ENCODE data around the gene FSTL4.

DNA sequence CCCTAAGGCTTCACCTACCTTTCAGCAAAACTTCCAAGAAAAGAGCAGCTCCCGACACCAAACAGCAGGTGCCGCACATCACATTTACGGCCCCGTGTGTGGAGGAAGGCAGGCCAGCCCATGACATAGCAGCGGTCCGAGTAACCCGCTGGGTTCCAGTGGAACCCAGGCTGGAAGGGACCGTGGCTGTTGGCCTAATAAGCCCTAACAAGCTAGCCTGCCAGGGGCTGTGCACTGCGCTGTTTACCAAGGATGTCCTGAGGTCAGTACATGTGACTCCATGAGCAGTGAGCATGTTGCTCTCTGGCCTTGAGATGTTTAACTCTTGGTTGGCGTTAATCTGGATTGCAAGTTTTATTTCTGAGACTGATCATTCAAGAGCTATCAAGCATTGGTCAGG, 131.5 kb downstream of the FSTL4 start:
- TF ChIP-seq, protein P1, sequence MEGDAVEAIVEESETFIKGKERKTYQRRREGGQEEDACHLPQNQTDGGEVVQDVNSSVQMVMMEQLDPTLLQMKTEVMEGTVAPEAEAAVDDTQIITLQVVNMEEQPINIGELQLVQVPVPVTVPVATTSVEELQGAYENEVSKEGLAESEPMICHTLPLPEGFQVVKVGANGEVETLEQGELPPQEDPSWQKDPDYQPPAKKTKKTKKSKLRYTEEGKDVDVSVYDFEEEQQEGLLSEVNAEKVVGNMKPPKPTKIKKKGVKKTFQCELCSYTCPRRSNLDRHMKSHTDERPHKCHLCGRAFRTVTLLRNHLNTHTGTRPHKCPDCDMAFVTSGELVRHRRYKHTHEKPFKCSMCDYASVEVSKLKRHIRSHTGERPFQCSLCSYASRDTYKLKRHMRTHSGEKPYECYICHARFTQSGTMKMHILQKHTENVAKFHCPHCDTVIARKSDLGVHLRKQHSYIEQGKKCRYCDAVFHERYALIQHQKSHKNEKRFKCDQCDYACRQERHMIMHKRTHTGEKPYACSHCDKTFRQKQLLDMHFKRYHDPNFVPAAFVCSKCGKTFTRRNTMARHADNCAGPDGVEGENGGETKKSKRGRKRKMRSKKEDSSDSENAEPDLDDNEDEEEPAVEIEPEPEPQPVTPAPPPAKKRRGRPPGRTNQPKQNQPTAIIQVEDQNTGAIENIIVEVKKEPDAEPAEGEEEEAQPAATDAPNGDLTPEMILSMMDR (IDR thresholded peaks at IDR 0.05) = no peak
- TF ChIP-seq EP300 (IDR thresholded peaks at IDR 0.05) (no peak), POLR2AphosphoS5 (IDR thresholded peaks at IDR 0.05) (no peak)
